Tibial nerve (tissue), 4 donors: ENCODE results near the gene MBLAC1.

Source experiments
- EP300 ChIP-seq, 2 donors: sonication (generic); formaldehyde crosslinking; IDR thresholded peaks; one replicate each; pipeline ENCODE4 v1.6.1; 2017; ENCODE audit warnings: antibody characterized with exemption in 2 of 2, mild to moderate bottlenecking in 1 of 2
- TF ChIP-seq, protein P1 (sequence below), 5 experiments: fragments of 200-600 bp in 3 of 5; fragments of 450-650 bp in 2 of 5; sonication (generic) in 3 of 5; IDR thresholded peaks; one replicate each; pipeline ENCODE4 v1.5.1; 2016 to 2019; ENCODE audit warnings: antibody characterized with exemption in 5 of 5, mild to moderate bottlenecking in 3 of 5, moderate library complexity in 2 of 5

DNA sequence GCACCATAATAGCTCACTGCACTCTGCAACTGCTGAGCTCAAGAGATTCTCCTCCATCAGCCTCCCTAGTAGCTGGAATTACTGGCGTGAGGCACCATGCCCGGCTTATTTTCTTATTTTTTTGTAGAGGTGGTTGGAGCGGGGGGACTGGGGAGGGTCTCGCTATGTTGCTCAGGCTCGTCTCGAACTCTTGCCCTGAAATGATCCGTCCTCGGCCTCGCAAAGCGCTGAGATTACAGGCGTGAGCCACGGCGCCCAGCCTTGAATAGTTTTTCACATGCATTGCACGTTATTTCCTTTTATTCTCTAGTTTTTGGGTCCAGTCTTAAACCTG, 21.4 kb downstream of the MBLAC1 start:
- TF ChIP-seq, protein P1, sequence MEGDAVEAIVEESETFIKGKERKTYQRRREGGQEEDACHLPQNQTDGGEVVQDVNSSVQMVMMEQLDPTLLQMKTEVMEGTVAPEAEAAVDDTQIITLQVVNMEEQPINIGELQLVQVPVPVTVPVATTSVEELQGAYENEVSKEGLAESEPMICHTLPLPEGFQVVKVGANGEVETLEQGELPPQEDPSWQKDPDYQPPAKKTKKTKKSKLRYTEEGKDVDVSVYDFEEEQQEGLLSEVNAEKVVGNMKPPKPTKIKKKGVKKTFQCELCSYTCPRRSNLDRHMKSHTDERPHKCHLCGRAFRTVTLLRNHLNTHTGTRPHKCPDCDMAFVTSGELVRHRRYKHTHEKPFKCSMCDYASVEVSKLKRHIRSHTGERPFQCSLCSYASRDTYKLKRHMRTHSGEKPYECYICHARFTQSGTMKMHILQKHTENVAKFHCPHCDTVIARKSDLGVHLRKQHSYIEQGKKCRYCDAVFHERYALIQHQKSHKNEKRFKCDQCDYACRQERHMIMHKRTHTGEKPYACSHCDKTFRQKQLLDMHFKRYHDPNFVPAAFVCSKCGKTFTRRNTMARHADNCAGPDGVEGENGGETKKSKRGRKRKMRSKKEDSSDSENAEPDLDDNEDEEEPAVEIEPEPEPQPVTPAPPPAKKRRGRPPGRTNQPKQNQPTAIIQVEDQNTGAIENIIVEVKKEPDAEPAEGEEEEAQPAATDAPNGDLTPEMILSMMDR (IDR thresholded peaks at IDR 0.05), result no peak
- no peak for TF ChIP-seq EP300 (IDR thresholded peaks at IDR 0.05)
